HG02610 (cell line): ENCODE results near the gene METTL9.
"Not testable (repeated sequence)": the region's sequence is repeated elsewhere in the genome, so short reads cannot be mapped to it uniquely, and the experiment has no call there.

Experiments
- ATAC-seq: cut with Tn5 transposase; IDR thresholded peaks from one replicate; pipeline ENCODE4 v1.9.1; 2021; ENCODE audit warnings: mild to moderate bottlenecking, moderate library complexity; ENCODE audit not compliant: unreplicated experiment

Gene METTL9

DNA sequence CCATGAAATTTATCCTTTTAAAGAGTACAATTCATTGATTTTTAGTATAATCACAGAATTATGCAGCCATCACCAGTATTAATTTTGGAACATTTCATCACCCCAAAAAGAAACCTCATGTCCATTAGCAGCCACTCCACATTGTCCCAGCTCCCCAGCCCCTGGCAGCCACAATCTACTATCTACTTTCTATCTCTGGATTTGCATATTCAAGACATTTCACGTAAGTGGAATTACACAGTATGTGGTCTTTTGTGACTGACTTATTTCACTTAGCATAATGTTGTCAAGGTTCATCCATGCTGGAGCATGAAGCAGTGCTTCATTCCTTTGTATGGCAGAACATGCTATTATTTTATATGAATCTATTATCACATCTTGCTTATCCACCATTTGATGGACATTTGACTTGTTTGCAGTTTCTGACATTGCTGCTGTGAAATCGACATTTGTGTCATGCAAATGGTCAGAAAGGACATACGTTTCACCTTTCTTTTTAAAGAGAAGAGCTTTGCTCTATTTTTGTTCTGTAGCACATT, 10.7 kb downstream of the METTL9 start:
- ATAC-seq: no peak

DNA sequence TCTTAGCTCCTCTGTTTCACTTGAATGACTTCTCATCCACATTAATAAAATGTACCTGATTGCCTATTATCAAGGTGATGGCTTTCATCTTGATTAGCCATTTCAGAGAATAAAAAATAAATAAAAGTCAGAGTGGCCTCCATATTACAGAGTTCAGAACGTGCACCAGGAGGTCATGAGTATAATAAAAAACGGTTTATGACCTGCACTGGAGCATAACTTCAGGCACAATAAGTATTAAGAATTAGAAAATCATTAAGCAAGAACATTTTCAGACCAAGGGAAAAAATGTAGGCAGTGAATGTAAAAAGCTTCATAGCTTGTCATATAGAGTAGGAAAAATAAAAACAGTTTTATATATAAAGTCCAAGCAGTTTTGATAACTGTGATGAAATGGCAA, 11.4 kb downstream of the METTL9 start:
- no peak for ATAC-seq

DNA sequence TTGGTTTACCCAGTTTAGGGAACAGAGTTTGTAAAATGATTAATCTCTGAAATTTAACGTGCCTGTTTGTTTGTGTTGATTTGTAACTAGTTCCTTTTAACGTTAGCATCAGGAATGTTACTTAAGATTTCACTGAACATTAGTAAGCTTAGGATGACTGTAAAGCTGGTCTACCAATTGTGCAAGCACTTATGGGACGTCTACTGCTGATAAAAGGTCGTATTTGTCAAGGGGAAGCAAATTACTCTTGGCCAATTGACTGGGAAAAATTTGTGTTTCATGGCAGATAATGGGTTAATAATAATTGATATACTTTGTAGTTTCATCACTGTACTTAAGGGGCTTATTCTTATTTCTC, 11.8 kb downstream of the METTL9 start:
- ATAC-seq: no peak

DNA sequence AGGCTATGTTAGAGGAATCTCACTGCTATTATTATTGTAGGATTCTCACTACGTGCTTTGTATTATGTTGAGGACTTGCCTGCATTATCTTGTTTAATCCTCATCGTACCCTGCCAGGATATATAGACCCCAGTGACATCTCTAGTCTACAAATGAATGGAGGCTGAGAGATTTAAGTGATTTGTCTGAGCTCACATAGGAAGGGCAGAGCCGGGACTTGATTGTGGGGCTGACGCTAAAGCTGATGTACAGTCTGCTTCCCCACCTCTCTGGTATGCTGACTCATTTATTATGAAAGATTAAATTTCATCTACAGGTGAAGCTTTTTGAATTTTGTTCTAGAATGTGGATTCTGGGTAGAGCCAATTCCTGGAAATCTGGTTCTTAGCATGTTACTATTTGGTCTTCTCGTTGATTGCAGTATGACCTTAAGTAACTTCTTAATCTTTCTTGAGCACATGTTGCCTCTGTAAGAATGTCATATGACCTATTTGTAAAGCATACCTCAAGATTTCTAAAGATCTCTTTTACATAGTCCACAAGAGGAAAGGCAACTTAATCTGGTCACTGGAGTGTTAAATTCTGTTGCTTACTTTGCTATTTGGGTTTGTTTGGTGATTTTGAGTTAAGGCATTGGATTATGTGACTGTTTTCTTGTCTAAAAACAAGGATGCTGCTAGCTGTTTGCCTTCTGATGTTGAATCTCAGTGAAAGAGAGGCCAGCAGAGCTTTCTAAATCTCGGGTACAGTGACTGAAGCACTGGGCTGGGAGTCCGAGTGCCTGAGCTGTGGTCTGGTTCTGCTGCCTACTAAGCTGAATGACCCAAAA, 12.4 kb downstream of the METTL9 start:
- no peak for ATAC-seq

DNA sequence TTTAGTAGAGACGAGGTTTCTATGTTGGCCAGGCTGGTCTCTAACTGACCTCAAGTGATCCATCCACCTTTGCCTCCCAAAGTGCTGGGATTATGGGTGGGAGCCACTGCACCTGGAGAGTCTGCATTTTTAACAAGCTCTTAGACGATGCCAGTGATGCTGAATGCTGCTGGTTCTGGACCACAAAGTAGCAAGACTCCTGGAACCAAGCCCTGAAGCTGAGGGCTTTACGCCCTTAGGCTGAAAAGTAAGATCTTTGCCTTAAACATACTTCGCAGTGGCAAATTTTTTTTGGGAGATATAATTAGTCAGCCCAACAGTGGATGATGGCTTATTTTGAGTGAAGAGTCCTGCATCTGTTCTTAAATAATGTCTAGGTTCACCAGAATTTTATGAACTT, 14.0 kb downstream of the METTL9 start:
- ATAC-seq: no peak

DNA sequence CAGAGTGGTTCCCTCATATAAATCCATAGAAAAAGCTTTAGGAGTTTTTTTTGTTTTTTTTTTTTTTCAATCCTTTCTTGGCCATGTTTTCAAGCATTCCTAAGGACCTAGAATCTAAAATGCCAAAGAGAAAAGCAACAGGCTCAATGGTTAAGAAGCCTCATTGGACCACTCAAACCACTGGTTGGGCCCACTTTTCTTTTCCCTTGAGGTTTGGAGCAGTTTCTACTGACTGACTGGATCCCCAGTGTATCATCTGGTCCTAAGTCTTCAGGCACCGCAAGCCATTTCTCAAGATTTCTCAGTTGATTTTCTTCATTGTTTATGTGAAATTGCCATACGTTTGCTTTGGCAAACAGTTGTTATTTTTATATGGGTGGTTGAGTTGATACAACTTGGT, 14.4 kb downstream of the METTL9 start:
- no peak for ATAC-seq

DNA sequence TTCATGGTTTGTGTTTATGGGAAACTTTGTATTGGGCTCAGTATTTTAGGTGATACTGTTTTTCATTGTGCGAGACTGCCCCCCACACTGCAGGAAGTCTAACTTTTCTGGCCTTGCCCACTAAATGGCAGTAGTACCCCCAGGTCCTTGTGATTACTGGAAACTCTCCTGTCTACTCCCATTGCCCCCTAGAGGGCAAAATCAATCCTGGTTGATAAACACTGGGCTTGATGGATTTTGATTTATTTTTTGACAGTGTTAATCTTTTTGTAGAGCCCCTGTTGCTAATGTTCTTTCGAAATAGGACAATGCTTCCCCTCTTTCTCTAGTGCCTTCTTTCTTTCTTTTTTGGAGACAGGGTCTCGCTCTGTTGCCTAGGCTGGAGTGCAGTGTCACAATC, 15.5 kb downstream of the METTL9 start:
- no peak for ATAC-seq

DNA sequence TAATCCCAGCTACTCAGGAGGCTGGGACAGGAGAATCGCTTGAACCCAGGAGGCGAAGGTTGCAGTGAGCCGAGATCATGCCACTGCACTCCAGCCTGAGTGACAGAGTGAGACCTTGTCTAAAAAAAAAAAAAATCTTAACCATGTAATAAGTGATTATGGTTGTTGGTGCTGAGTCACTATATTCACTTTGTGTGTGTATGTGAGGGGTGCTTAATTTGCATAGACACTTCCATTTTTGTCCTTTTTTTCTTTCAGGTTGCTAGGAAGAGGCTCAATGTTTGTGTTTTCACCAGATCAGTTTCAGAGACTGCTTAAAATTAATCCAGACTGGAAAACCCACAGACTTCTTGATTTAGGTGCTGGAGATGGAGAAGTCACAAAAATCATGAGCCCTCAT, 18.2 kb downstream of the METTL9 start:
- no peak for ATAC-seq

DNA sequence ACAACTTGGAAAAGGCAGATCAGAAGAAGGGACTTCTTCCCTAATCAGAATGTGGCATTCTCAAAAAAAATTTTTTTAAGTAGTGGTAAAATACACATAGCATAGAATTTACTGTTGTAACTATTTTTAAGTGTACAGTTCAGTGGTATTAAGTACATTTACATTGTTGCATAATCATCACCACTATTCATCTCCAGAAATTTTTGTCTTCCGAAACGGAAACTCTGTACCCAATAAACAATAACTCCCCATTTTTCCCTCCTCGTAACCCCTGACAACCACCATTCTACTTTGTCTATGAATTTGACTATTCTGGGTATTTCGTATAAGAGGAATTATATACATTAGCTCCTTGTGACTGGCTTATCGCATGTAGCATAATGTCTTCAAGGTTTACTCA, 18.9 kb downstream of the METTL9 start:
- no peak for ATAC-seq

DNA sequence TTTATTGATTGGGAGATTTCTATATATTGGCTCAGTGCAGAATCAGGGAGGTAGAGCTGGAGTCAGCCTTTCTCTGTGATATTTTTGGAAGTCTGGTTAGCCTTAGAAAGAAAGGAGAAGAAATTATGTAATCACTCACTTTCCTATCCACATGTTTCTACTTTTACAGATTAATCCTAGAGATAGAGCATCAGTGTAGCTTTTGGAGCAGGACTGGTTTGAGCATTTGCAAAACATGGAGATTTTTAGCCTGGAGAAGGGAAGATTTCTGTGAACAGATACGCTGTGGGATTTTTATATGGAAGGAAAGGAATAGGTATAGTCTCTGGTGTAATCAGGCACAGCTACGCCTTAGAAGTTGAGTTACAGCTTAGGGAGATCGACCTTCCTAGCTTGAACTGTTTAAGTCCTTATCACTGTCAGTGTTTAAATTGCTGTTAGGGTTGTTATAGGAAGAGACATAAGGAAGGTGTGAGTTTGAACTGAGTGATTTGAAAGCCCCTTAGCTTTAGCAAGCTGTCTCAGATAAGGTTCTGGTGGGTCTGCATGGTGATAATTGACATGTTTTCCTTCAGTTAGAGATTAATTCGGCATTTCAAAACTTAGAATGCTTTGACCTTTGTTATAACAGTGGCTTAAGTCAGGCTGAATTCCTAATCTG, 20.5 kb downstream of the METTL9 start:
- no peak for ATAC-seq

DNA sequence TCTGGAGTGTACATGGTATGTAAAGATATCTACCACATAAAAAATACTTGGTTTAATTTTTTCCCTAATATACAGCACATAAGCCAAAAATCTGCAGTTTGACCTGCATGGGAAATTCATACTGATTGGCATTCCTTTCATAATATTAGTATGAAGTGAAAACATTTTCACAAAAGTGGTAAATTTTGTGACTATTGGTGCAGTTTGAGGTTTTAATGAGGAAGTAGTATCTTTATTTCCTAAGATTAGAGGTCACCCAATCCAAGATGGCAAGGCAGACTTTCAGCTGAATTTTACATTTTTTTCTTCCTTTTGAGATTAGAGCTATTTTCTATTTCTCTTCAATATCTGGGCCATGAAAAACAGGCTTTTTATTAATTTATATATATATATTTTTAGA, 21.2 kb downstream of the METTL9 start:
- ATAC-seq: no peak

DNA sequence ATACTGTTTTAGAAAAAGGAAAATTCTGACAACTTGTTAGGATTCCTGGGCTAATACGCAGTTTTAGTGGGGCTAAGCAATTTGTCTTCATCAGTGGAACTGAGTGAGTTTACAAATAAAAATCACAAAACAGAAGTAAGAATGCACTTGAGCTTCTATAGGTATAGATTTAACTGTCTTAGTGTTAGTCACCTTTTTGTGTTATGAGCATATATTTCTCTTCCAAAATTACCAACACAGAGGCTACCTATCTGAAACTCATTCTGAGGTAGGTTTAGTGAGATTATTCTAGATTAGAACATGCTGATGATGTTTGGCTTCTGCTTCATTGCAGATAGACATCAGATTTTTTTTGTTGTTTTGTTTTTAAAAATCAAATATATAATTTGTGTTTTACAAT, 23.2 kb downstream of the METTL9 start:
- ATAC-seq: no peak

DNA sequence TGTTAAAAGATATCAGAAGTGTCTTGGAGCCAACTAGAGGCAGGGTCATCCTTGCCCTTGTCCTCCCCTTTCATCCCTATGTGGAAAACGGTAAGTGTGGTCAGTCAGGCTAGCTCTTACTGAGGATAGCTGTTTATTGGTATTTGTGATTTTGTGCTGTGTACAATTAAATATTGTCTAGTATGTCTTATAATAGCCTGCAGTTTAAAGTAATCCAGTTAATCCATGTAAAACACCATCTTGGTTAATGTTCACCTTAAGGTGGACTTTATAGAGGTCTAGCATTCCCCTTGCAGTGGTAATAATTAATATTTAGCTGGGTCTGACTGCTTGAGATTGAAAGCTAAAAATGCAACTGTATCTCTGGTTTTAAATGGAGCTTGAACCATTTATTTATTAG, 25.6 kb downstream of the METTL9 start:
- ATAC-seq: no peak

DNA sequence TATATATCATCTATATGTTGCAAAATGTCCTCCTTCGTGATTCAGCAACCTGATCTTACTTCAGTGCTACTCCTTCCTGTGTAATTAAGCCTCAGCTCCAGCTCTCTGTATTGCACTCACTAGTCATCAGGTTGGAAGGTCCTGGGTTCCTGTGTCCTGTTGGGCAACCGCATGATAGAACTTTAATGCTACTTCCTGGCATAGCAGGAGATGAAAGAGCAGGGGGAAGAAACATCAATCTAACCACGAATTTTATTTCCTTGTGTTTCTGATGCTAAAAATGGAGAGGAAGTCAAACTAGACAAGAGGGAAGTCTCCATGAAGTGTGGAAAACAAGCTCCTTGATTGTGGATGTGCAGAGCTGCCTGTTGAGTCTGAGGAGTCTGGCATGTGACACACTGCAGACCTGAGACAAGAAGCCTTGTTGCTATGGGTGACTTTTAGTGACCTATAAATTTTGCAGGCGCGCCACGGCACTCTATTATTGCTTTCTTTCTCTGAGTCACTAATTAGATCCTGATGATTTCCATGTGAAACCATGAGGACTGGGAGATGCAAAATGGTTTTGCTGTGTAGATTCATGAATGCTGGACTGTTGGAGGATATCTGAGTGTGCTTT, 27.4 kb downstream of the METTL9 start:
- ATAC-seq: no peak

DNA sequence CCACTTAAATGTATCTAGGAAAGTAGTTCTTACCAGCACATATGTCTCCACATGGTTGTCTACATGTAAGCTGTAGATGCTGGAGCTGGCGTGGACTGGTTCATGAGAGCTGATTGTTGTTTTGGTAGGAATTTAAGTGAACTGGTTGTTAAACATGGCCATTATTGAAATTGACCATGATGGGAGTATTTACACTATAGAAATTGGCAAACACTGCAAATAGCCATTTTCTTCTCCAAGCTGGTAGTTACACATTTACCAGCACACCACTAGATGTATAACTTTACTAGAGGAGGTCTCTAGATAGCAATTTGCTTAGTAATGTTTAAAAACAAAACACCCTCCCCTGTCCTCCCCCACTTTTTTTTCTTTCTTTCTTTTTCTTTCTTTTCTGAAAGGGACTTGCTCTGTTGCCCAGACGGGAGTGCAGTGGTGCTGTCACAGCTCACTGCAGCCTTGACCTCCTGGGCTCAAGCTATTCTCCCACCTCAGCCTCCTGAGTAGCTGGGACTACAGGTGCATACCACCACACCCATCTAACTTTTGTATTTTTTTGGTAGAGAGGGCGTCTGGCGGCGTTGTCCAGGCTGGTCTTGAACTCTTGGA, 28.8 kb downstream of the METTL9 start:
- ATAC-seq: no peak

DNA sequence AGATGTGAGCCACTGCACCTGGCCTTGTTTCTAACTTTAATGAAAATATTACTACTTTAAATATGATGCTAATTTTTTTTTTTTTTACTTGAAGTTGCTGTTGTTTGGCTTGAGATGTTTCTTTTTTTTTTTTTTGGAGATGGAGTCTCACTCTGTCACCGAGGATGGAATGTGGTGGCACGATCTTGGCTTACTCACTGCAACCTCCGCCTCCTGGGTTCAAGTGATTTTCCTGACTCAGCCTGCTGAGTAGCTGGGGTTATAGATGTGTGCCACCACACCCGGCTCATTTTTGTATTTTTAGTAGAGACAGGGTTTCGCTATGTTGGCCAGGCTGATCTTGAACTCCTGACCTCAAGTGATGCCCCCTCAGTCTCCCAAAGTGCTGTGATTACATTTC, 29.4 kb downstream of the METTL9 start:
- ATAC-seq: no peak

DNA sequence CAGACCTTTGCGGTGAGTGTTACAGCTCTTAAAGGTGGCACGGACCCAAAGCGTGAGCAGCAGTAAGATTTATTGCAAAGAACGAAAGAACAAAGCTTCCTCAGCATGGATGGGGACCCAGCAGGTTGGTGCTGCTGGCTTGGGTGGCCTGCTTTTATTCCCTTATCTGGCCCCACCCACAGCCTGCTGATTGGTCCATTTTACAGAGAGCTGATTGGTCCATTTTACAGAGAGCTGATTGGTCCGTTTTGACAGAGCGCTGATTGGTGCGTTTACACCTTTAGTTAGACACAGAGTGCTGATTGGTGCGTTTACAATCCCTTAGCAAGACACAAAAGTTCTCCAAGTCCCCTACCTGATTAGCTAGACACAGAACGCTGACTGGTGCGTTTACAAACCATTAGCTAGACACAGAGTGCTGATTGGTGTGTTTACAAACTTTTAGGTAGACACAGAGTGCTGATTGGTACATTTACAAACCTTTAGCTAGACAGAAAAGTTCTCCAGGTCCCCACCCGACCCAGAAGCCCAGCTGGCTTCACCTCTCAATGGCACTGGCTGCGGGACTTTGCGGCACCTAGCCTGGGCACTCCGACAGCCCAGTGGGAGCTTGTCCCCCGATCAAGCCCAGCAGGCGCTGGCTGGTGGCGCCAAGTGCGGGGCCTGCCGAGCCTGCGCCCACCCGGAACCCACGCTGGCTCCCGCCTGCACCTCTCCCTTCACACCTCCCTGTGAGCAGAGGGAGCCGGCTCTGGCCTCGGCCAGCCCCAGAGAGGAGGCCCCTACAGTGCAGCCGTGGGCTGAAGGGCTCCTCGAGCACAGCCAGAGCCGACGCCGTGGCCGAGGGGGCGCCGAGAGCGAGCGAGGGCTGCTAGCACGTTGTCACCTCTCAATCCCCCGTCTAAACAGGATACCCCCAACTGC, 30.5 kb downstream of the METTL9 start:
- ATAC-seq: not testable (repeated sequence)

DNA sequence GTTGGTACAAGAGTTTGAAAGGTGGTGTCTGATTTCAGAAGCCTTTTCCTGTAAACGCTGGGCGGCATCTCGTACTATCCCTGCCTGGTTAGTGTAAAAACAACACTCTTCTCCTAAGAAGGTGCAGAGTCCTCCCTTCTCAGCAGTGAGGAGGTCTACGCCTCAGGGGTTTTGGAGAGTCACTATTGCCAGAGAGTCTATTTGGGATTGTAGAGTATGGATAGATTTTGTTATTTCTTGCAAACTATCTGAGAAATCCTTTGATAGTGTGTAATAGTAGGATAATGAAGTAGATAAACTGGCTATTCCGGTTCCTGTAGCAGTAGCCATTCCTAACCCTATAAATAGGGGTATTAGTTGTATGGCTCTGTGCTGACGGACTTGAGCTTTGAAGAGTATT, 31.5 kb downstream of the METTL9 start:
- ATAC-seq: not testable (repeated sequence)

DNA sequence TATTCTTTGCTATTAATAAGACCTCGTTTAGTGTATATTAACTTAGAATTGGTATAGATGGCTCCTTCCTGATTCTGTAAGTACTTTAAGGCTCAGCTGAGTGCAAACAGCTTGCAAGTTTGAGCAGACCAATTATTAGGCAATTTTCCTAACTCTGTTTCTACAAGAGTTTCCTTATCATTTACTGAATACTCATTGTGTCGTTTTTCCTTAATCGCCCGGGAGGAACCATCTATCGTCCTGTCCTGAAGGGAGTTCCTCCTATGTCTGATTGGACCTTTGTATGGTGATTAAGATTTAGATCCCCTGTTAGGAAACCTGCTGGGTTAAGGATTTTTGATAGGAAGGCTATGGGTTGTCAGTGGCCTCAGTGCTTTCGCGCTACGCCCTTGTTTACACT, 32.0 kb downstream of the METTL9 start:
- not testable (repeated sequence) for ATAC-seq

DNA sequence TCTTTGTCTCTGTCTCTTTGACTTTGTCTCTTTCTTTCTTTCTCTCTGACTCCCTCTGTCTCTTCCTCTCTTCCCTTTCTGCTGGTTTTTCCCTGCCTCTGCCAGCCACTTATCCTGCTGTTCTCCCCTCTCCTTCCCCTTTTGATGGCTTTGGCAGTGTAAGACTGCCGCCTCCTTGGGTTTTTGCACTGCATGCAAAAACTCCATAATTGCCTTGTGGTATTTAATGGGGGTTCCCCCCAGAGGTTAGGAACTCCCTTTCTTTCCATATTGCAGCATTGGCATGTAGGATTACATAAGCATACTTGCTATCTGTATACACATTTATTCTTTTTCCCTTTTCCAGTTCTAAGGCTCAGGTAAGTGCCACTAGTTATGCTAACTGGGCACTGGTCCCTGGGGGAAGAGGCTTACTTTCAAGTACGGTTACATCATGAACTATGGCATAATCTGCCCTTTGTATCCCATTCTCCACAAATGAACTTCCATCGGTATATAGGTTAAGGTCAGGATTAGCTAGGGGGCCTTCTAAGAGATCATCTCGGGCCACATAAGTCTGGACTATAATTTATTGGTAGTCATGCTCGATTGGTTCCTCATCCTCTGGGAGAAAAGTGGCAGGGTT, 32.7 kb downstream of the METTL9 start:
- not testable (repeated sequence) for ATAC-seq
